HepG2 (cell line): Measurements from ENCODE around the gene C2CD2. TPM values are rescaled to one million over a fixed set of nuclear protein-coding genes. Genes with fewer than 3 reads are reported as not detected.

Experiments used
- ATAC-seq: fragments of 200-7000 bp; cut with Tn5 transposase; 3 replicates; pipeline ENCODE4 v1.9.1; 2020; ENCODE audit warnings: mild to moderate bottlenecking, moderate library complexity
- BruUV-seq: library from RNA; stranded (reverse); fragments of 400-500 nt; replicated peaks from 2 replicates; lab custom pipeline; 2021; lab: Mats Ljungman, UMichigan
- CTCF ChIA-PET: fragments of 300-600 bp; formaldehyde crosslinking; extraction: SDS; loops from one replicate; lab custom pipeline; 2021; ENCODE audit warnings: low total read pairs, inconsistent platforms, low intra/inter-chr PET ratio; lab: Yijun Ruan, JAX
- POLR2A ChIA-PET: fragments of 350-600 bp; sonication (Branson Sonifier 250); formaldehyde crosslinking; loops from one replicate; lab custom pipeline; 2020; ENCODE audit warnings: antibody characterized with exemption, inconsistent platforms; lab: Yijun Ruan, JAX
- DNase-seq: peaks from one replicate; pipeline ENCODE4 v3.0.0-alpha.2; 2015; ENCODE audit warnings: low spot score
- FAIRE-seq: peaks from 3 replicates; lab custom pipeline; 2011; peaks lifted over from hg19 to GRCh38; lab: Jason Lieb, UNC
- H2AFZ ChIP-seq: one replicate; pipeline ENCODE4 v1.6.1; 2011; ENCODE audit warnings: low read length, inconsistent platforms
- H3K27ac ChIP-seq: fragments of 300-600 bp; 3 replicates; pipeline ENCODE4 v1.8.0; 2011; ENCODE audit warnings: mixed run types, mild to moderate bottlenecking, mixed read lengths, low read length, inconsistent platforms; ENCODE audit not compliant: insufficient read depth; ENCODE audit errors: extremely low read length
- H3K27me3 ChIP-seq, 2 experiments: fragments of 200-600 bp in 1 of 2; 2 replicates in 1 of 2; 3 replicates in 1 of 2; pipeline versions ENCODE4 v1.6.0 to v1.8.0; 2011; ENCODE audit warnings: low read length in 2 of 2, mild to moderate bottlenecking in 2 of 2, moderate library complexity in 2 of 2, inconsistent platforms in 1 of 2; ENCODE audit not compliant: insufficient read depth in 2 of 2, control insufficient read depth in 1 of 2
- H3K36me3 ChIP-seq, 2 experiments: fragments of 200-600 bp in 1 of 2; replicated peaks in 1 of 2; 2 replicates in 1 of 2; 3 replicates in 1 of 2; pipeline versions ENCODE4 v1.5.1 to v1.8.0; 2011; ENCODE audit warnings: low read length in 2 of 2, inconsistent platforms in 1 of 2; ENCODE audit not compliant: insufficient read depth in 2 of 2, control insufficient read depth in 1 of 2
- H3K4me1 ChIP-seq: 2 replicates; pipeline ENCODE4 v1.5.1; 2012; ENCODE audit warnings: low read length, inconsistent platforms; ENCODE audit not compliant: insufficient read depth
- H3K4me2 ChIP-seq: 2 replicates; pipeline ENCODE4 v1.6.0; 2011; ENCODE audit warnings: low read depth, low read length, inconsistent platforms
- H3K4me3 ChIP-seq, 3 experiments: fragments of 200-600 bp in 1 of 3; sonication (generic), shearing (Covaris generic) in 1 of 3; replicated peaks in 1 of 3; 2 replicates each; pipeline ENCODE4 v1.5.1; 2011 to 2016; ENCODE audit warnings: low read length in 3 of 3, inconsistent platforms in 2 of 3, low read depth in 2 of 3, mild to moderate bottlenecking in 2 of 3, control low read depth in 1 of 3, mixed read lengths in 1 of 3; ENCODE audit not compliant: insufficient read depth in 1 of 3
- H3K79me2 ChIP-seq: one replicate; pipeline ENCODE4 v1.6.1; 2011; ENCODE audit warnings: low read length, inconsistent platforms; ENCODE audit not compliant: insufficient read depth
- H3K9ac ChIP-seq: 2 replicates; pipeline ENCODE4 v1.6.0; 2011; ENCODE audit warnings: mild to moderate bottlenecking, low read depth, low read length, inconsistent platforms; ENCODE audit not compliant: insufficient read depth
- H3K9me3 ChIP-seq: 2 replicates; pipeline ENCODE4 v1.5.1; 2012; ENCODE audit warnings: mild to moderate bottlenecking, low read length
- H4K20me1 ChIP-seq: 2 replicates; pipeline ENCODE4 v1.6.0; 2011; ENCODE audit warnings: inconsistent platforms, mild to moderate bottlenecking, low read length, moderate library complexity; ENCODE audit not compliant: insufficient read depth
- EZH2 ChIP-seq: conservative IDR thresholded peaks from 2 replicates; pipeline ENCODE4 v1.6.1; 2012; ENCODE audit warnings: mild to moderate bottlenecking, low read depth, low read length, moderate library complexity
- SMC3 ChIP-seq: IDR thresholded peaks from 2 replicates; pipeline ENCODE4 v1.6.1; 2011; ENCODE audit warnings: low read length, improper control_type of control experiment
- SOX13 ChIP-seq, 3 experiments: fragments of 450-650 bp in 1 of 3; sonication (generic) in 1 of 3; formaldehyde crosslinking in 1 of 3; IDR thresholded peaks in 2 of 3; conservative IDR thresholded peaks in 1 of 3; 2 replicates each; pipeline versions ENCODE4 v1.5.0 to v1.6.1; 2016 to 2020; ENCODE audit warnings: antibody characterized with exemption in 1 of 3, mild to moderate bottlenecking in 1 of 3, missing compliant biosample characterization in 1 of 3, missing genetic modification reagents in 1 of 3, moderate library complexity in 1 of 3
- ZNF33A ChIP-seq: sonication (generic); formaldehyde crosslinking; IDR thresholded peaks from 2 replicates; pipeline ENCODE4 v1.5.1; 2020; ENCODE audit warnings: missing genetic modification reagents, mild to moderate bottlenecking, moderate library complexity, borderline replicate concordance
- ZNF772 ChIP-seq: sonication (generic); formaldehyde crosslinking; IDR thresholded peaks from 2 replicates; pipeline ENCODE4 v1.5.0; 2020; ENCODE audit warnings: mild to moderate bottlenecking, missing genetic modification reagents
- ZSCAN20 ChIP-seq: sonication (generic); formaldehyde crosslinking; IDR thresholded peaks from 2 replicates; pipeline ENCODE4 v1.4.0; 2020; ENCODE audit warnings: missing genetic modification reagents, mild to moderate bottlenecking, borderline replicate concordance
- WGBS: methylation state at CpG from one replicate; pipeline ENCODE4 v1.1.6; 2017; ENCODE audit warnings: low lambda C conversion rate; 5-methylcytosine and 5-hydroxymethylcytosine counted together
- in situ Hi-C: cut with HindIII; loops from 2 replicates; pipeline ENCODE4 v1.10.0; 2017; ENCODE audit warnings: low pct_unique_long_range_greater_than_20kb; ENCODE audit not compliant: extremely low pct_ligation_motif_present
- intact Hi-C: fragments of 100-400 bp; cut with micrococcal nuclease; formaldehyde crosslinking; loops from one replicate; pipeline ENCODE4 v1.10.0; 2022; ENCODE audit not compliant: unreplicated experiment
- polyA plus RNA-seq, 8 experiments: library from polyadenylated mRNA; depleted of rRNA in 3 of 8; stranded (reverse) in 7 of 8; unstranded in 1 of 8; fragments of >200 nt; fragmentation: Illumina TruSeq in 4 of 8; extraction: Trizol in 4 of 8; gene quantifications; 2 replicates each; pipeline versions ENCODE4 v1.2.1 to v1.2.3, GENCODE V29; 2011 to 2016; ENCODE audit warnings: low read depth in 4 of 8, missing spikeins in 1 of 8, mixed read lengths in 1 of 8; ENCODE audit not compliant: insufficient read depth in 1 of 8
- total RNA-seq, 5 experiments: library from RNA; depleted of rRNA; stranded (reverse); fragments of >200 nt; fragmentation: Illumina TruSeq; extraction: Trizol; gene quantifications; 2 replicates each; pipeline ENCODE4 v1.2.3, GENCODE V29; 2016; ENCODE audit warnings: low read depth in 1 of 5
- TF ChIP-seq, protein P1 (sequence below): sonication (generic); formaldehyde crosslinking; IDR thresholded peaks from 2 replicates; pipeline ENCODE4 v1.8.1; 2023; ENCODE audit warnings: mild to moderate bottlenecking, inconsistent platforms, moderate library complexity, missing genetic modification reagents, borderline replicate concordance
- TF ChIP-seq, protein P2 (sequence below): sonication (generic); formaldehyde crosslinking; IDR thresholded peaks from 2 replicates; pipeline ENCODE4 v1.4.0; 2020; ENCODE audit warnings: mild to moderate bottlenecking, missing genetic modification reagents
- TF ChIP-seq, protein P3 (sequence below): sonication (generic); formaldehyde crosslinking; IDR thresholded peaks from 2 replicates; pipeline ENCODE4 v1.4.0; 2020; ENCODE audit warnings: missing genetic modification reagents
- TF ChIP-seq, protein P4 (sequence below): sonication (generic); formaldehyde crosslinking; IDR thresholded peaks from 2 replicates; pipeline ENCODE4 v1.5.0; 2020; ENCODE audit warnings: missing genetic modification reagents

Gene C2CD2
- total and polyA plus RNA-seq, 2 of the 13 experiments (the other 11 are each of a cell fraction or from before 2014, with no cell fraction given) = 12.5 to 19.7 TPM

DNA sequence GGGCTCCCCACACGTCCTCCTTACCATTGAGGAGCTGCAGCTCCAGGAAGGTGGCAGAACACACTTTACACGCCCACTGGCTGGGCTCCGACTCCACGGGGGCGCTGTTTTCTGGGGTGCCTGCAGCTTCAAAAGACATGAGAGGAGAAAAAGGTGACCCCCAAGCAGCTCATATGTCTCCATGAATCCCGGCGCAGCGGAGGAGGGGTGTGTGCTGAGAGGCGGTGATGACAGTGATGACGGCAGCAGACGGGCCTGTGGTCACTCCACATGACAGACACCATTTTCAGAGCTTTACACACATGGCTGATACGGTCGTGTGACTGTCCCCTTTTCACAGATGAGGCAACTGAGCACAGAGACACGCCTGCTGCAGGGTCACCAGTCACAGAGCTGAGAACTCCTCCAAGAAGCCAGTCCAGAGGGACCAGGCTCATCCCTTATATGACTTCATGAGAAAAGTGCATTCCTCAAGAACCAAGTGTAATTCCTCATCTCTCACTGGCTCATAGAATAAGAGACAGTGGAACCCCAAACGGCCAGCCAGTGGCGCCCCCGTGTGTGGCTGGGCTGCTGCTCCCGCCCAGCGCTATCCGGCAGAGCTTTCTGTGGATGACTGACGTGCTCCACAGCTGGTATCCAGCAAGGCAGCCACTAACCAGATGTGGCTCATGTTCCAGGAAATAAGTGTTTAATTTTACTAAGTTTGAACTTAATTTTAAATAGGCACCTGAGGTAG is 106.6 kb downstream of the C2CD2 start (continued):
- TF ChIP-seq, protein P1, sequence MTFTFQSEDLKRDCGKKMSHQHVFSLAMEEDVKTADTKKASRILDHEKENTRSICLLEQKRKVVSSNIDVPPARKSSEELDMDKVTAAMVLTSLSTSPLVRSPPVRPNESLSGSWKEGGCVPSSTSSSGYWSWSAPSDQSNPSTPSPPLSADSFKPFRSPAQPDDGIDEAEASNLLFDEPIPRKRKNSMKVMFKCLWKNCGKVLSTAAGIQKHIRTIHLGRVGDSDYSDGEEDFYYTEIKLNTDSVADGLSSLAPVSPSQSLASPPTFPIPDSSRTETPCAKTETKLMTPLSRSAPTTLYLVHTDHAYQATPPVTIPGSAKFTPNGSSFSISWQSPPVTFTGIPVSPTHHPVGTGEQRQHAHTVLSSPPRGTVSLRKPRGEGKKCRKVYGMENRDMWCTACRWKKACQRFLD (CRISPR knock-in tag) = no peak

DNA sequence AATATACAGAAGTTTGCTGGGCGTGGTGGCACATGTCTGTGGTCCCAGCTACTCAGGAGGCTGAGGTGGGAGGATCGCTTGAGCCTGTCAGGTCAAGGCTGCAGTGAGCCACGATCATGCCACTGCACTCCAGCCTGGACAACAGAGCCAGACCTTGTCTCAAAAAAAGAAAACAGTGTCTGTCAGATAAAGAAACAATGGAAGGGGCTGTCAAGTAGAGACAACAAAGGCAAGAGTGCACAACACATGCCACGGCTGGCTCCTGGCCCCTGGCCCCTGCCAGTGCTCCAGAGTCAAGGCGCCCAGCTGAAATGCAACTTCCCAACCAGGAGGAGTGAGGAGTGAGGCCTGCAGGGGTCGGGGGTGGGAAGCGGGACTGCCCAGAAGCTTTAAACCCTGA is 107.3 kb downstream of the C2CD2 start:
- H3K36me3 ChIP-seq = peaks cover 2% of the 10 kb centered on the region in 2 experiments; a peak in 2 of 5 replicates
- in situ Hi-C loops (no loop called here), intact Hi-C loops (no loop called here)
- H3K27ac ChIP-seq = no peak overlapping the region
- no peak for ATAC-seq
- FAIRE-seq = no peak
- peaks cover under 1% of the 10 kb centered on the region; the same call in 1 of the 2 replicates for H3K9me3 ChIP-seq
- BruUV-seq = no TSS peak
- H4K20me1 ChIP-seq = no peaks in the 10 kb centered on the region
- no peak overlapping the region for H2AFZ ChIP-seq
- POLR2A ChIA-PET = no interaction called here
- H3K4me2 ChIP-seq = no peak overlapping the region
- H3K9ac ChIP-seq = no peak overlapping the region
- H3K79me2 ChIP-seq = no peaks in the 10 kb centered on the region
- 90% methylated on average over 7 of the region's 7 CpGs for WGBS
- TF ChIP-seq SOX13 (IDR thresholded peaks at IDR 0.05) (no peak), SOX13 (CRISPR knock-in tag; conservative IDR thresholded peaks at IDR 0.05 in 1 of 2, IDR thresholded peaks at IDR 0.05 in 1 of 2) (0 out of 4 replicates have a peak, but pooled peaks of 1 of the 2 experiments have one; percentile 7), ZSCAN20 (CRISPR knock-in tag) (no peak)
- DNase-seq = no peak
- H3K4me1 ChIP-seq = no peaks in the 10 kb centered on the region
- H3K27me3 ChIP-seq = no peaks in the 10 kb centered on the region
- CTCF ChIA-PET = no interaction called here
- H3K4me3 ChIP-seq = no peak overlapping the region

DNA sequence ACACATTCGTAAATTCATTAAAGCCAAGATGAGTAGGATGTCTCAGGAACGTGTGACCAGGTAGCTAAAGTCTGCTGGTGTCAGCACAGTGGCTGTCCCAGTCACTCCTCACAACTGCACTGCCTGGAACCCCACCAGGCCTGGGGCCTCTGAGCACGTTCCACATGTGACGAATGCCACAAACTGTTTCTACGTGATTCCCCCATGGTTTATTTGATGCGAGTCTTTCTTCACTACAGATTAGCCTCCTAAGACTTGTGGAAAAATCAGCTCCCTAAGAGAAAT is 107.8 kb downstream of the C2CD2 start:
- Histone ChIP-seq H3K9ac (no peak overlapping the region), H3K4me1 (no peaks in the 10 kb centered on the region), H3K4me2 (no peak overlapping the region), H3K27ac (no peak overlapping the region), H3K36me3 (peaks cover 2% of the 10 kb centered on the region in 2 experiments; a peak in 2 of 5 replicates), H2AFZ (no peak overlapping the region), H4K20me1 (no peaks in the 10 kb centered on the region), H3K27me3 (no peaks in the 10 kb centered on the region), H3K4me3 (no peak overlapping the region), H3K79me2 (no peaks in the 10 kb centered on the region), H3K9me3 (peaks cover 6% of the 10 kb centered on the region)
- ChIA-PET POLR2A (no interaction called here), CTCF (no interaction called here)
- TF ChIP-seq ZNF33A (CRISPR knock-in tag) (no peak), EZH2 (no peak), SMC3 (no peak), ZNF772 (CRISPR knock-in tag) (no peak)
- TF ChIP-seq, protein P2, sequence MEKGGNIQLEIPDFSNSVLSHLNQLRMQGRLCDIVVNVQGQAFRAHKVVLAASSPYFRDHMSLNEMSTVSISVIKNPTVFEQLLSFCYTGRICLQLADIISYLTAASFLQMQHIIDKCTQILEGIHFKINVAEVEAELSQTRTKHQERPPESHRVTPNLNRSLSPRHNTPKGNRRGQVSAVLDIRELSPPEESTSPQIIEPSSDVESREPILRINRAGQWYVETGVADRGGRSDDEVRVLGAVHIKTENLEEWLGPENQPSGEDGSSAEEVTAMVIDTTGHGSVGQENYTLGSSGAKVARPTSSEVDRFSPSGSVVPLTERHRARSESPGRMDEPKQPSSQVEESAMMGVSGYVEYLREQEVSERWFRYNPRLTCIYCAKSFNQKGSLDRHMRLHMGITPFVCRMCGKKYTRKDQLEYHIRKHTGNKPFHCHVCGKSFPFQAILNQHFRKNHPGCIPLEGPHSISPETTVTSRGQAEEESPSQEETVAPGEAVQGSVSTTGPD (CRISPR knock-in tag) = no peak
- TF ChIP-seq, protein P3, sequence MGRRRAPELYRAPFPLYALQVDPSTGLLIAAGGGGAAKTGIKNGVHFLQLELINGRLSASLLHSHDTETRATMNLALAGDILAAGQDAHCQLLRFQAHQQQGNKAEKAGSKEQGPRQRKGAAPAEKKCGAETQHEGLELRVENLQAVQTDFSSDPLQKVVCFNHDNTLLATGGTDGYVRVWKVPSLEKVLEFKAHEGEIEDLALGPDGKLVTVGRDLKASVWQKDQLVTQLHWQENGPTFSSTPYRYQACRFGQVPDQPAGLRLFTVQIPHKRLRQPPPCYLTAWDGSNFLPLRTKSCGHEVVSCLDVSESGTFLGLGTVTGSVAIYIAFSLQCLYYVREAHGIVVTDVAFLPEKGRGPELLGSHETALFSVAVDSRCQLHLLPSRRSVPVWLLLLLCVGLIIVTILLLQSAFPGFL = no peak
- TF ChIP-seq, protein P4, sequence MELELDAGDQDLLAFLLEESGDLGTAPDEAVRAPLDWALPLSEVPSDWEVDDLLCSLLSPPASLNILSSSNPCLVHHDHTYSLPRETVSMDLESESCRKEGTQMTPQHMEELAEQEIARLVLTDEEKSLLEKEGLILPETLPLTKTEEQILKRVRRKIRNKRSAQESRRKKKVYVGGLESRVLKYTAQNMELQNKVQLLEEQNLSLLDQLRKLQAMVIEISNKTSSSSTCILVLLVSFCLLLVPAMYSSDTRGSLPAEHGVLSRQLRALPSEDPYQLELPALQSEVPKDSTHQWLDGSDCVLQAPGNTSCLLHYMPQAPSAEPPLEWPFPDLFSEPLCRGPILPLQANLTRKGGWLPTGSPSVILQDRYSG = no peak
- BruUV-seq = no TSS peak
- DNase-seq (no peak), FAIRE-seq (no peak), ATAC-seq (no peak)
- intact Hi-C loops (no loop called here), in situ Hi-C loops (no loop called here)
- WGBS = 96% methylated on average over 5 of the region's 6 CpGs
